ENCODE results near the gene MGP.

Gene MGP

DNA sequence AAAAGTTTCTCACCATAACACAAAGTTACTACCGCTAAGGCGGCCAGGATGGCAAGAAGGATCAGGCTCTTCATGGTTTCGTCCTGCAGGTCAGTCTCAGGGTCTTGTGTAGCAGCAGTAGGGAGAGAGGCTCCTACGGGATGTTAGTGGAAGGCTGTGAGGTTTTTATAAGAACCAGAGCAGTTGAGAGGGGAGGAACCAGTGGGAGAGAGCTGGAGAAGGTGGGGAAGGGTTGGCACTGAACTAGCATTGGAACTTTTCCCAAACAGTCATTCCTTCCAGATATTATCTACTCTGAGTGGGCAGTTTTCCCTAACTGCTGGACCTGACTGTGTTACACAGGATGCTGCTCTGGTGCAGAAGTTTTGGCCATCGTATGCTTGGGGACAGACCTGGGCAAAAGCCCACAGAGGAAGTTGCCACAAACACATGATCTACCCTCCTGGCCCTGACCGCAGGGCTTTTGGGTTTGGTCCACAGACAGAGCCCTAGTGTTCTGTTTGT lies at the start of gene MGP:
MGP (minus strand) TSS at position 137 of the 504 bp plus-strand sequence; CDS start at position 74, 63 bp downstream.
- H3K4me3 ChIP-seq (ENCODE audit: low read length), result no peak within 1 kb of the TSS

GRCh38 chr12:14935031-14935430 lies 49.4 kb upstream of the MGP start:
- TF ChIP-seq ZNF274 (IDR thresholded peaks at IDR 0.05; ENCODE audit: low read depth, low read length), result no peak

More for the DNA sequence above, at the start of gene MGP:
- TF ChIP-seq ZNF274 (IDR thresholded peaks at IDR 0.05; ENCODE audit: low read depth, low read length), result no peak

GRCh38 chr12:14934511-14934910 lies 48.9 kb upstream of the MGP start:
- H3K4me3 ChIP-seq (ENCODE audit: low read length), result no peak overlapping the region
- TF ChIP-seq ZNF274 (IDR thresholded peaks at IDR 0.05; ENCODE audit: low read depth, low read length), result no peak

More at GRCh38 chr12:14935031-14935430, 49.4 kb upstream of the MGP start:
- no peak overlapping the region for H3K4me3 ChIP-seq (ENCODE audit: low read length)

DNA sequence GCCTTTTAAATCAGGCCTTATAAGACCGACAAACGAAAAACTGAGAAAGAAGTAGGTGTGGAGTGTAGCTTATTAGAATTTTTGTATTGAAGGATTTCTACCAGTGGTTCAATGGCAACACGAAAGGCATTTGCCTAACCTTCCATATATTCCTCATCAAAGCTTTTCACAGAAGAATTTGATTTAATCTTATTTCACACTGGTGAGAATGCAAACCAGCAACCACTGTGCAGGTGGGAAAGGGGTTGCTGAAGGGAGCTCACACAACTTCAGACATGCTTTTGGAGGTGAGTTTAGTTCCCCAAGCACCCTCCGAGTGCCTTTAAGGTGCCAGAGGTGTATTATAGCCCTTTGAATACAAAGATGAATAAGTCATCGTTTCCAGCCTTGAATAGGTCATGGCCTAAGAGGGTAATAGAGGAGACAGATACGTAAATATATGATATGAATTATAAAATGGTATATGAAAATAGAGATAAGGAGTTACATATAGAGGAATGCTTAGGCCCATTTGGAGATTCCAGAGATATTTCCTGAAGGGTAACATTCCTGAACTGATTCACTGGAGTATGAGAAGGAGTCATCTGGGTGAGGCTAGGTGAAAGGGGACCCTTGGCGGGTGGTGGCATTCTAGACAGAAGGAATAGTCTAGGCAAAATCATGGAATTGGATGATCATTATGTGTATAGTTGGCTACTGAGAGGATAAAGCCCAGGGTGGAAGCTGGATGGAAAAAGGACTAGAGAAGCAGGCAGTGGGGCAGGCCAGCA lies 46.3 kb upstream of the MGP start:
- TF ChIP-seq ZNF274 (IDR thresholded peaks at IDR 0.05; ENCODE audit: low read depth, low read length), result no peak
- no peak overlapping the region for H3K4me3 ChIP-seq (ENCODE audit: low read length)

DNA sequence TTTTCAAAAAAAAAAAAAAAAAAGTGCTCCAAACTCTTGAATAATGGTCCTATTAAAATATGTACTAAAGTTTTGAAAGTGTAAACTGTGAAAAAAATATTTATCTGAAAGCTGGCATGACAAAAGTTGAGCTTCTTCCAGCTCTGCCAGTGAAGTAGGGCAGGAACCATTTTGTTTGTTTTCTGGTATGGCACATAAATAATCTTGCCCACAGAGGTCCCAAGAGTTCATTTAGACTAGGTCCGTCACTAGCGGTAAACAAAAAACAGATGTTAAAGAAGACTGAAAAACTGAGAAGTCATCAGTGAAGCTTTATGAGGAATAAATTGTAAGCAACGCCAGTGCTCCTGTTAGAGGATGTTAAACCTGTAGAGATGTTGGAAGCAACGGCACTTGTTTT lies 45.7 kb upstream of the MGP start:
- no peak overlapping the region for H3K4me3 ChIP-seq (ENCODE audit: low read length)
- no peak for TF ChIP-seq ZNF274 (IDR thresholded peaks at IDR 0.05; ENCODE audit: low read depth, low read length)

DNA sequence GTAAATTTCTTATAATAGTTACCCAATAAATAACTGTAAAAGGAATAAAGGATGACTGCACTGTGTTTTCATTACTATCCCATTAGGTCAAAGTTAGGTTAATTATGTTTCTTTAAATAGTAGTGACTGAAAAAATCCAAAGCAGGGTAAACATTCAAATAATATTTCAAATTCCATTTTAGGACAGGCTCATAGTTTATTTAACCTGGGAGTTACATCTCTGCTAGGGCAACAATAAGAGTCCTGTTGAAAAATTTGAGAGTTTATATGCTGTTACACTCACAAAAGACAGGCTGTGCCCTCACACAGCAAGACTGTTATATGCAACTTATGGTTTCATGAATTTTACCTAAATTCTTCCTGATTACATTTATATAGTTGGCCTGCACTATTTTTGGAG lies 44.6 kb upstream of the MGP start:
- H3K4me3 ChIP-seq (ENCODE audit: low read length), result no peak overlapping the region
- TF ChIP-seq ZNF274 (IDR thresholded peaks at IDR 0.05; ENCODE audit: low read depth, low read length), result no peak

- TF ChIP-seq ZNF274 (IDR thresholded peaks at IDR 0.05; ENCODE audit: low read depth, low read length), result no peak
- H3K4me3 ChIP-seq (ENCODE audit: low read length), result no peak overlapping the region
Observed at GRCh38 chr12:14928931-14929330, 43.3 kb upstream of the MGP start.

DNA sequence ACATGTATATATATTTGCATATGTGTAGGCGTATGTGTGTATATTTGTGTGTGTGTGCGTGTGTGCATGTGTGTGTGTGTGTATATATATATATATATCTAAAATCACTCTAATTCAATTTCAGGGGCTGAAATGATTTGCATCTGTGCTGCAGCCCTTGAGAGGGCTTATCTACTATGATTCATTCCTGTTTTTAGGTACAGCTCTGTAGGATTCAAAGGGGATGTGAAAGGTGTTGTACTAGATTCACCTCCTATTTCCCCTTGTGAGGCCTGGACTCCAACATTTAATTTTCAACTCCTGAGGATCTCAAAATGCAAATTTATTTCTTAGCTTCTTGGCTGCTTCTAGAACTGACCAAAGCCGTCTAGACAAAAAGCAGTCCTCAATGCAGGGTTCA lies 41.6 kb upstream of the MGP start:
- no peak for TF ChIP-seq ZNF274 (IDR thresholded peaks at IDR 0.05; ENCODE audit: low read depth, low read length)
- H3K4me3 ChIP-seq (ENCODE audit: low read length), result no peak overlapping the region

- no peak for TF ChIP-seq ZNF274 (IDR thresholded peaks at IDR 0.05; ENCODE audit: low read depth, low read length)
- H3K4me3 ChIP-seq (ENCODE audit: low read length), result no peak overlapping the region
Observed at GRCh38 chr12:14924541-14924940, 38.9 kb upstream of the MGP start.

GRCh38 chr12:14923944-14924343 lies 38.3 kb upstream of the MGP start:
- no peak for TF ChIP-seq ZNF274 (IDR thresholded peaks at IDR 0.05; ENCODE audit: low read depth, low read length)
- no peak overlapping the region for H3K4me3 ChIP-seq (ENCODE audit: low read length)

GRCh38 chr12:14921218-14921617 lies 35.6 kb upstream of the MGP start:
- TF ChIP-seq ZNF274 (IDR thresholded peaks at IDR 0.05; ENCODE audit: low read depth, low read length), result no peak
- H3K4me3 ChIP-seq (ENCODE audit: low read length), result no peak overlapping the region

DNA sequence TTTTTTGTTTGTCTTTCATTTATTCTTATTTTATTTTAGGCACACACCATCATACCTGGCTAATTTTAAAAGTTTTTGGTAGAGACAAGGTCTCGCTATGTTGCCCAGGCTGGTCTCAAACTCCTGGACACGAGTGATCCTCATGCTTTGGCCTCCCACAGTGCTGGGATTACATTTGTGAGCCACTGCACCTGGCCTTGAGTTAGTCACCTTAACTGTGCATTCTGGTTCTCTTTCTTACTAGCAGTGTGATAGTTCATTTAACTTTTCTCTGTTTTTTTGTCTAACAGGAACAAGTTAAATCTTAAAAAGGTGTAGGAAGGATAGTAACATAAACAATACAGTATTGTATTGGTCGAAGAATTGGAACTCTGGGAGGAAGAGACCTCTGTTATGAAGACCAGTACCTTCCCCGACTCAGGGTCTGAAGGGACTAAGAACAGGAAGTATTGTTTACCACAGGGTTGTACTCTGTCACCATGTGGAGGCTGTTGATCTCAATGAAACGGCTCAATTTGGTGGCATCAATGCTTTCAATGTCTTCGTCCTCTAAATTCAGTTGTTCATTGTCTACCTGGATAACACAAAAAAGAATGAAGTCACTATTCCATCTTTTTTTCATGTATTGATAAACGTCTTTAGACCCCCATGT lies 34.9 kb upstream of the MGP start:
- TF ChIP-seq ZNF274 (IDR thresholded peaks at IDR 0.05; ENCODE audit: low read depth, low read length), result no peak

DNA sequence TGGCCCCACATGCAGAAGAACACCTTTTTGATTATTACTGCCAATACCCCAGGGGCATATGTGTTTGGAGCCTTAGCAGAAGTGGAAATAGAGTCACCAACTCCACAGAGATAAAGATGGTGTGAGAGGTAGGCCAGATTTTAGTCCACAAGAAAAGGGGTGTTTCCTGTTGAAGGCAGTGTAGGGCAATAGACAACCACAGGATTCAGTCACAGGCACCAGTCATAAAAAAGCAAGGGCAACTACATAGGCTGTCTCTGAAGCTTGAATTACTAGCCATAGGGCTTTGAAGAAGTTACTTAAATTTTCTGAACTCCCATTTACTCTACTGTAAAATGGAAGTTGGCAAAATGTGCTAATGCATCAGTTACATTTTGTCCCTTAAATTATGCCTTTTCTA lies 33.8 kb upstream of the MGP start:
- no peak overlapping the region for H3K4me3 ChIP-seq (ENCODE audit: low read length)
- no peak for TF ChIP-seq ZNF274 (IDR thresholded peaks at IDR 0.05; ENCODE audit: low read depth, low read length)

More for the DNA sequence above, 34.9 kb upstream of the MGP start:
- no peak overlapping the region for H3K4me3 ChIP-seq (ENCODE audit: low read length)

DNA sequence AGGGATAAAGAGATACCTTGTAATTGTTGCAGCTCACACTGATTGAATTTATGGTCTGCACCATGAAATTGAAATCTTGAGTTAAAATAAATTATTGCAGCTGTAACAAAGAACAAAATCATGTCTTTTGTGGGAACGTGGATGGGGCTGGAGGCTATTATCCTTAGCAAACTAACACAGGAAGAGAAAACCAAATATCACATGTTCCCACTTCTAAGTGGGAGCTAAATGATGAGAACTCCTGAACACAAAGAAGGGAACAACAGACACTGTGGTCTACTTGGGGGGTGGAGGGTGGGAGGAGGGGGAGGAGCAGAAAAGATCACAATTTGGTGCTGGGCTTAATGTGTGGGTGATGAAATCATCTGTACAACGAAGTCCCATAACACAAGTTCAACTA lies 30.1 kb upstream of the MGP start:
- no peak overlapping the region for H3K4me3 ChIP-seq (ENCODE audit: low read length)

DNA sequence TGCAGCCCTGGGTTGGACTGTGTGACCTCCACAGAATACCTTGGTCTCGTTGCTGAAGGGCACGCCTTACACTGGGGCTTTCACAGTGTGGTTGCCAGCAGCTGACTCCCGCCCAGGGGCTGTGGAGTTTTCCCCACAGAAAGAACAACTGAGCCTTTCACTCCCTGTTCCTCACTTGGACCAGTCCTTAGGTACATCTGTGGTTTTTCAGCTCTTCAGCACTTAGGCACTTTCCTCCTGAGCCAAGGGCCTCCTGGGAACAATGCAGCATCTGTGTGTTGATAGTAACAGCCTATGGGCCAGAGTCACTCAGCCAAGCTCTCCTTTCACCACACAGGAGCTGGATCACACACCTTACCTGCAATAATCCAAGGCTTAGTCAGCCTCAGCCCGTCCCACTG lies 27.7 kb upstream of the MGP start:
- H3K4me3 ChIP-seq (ENCODE audit: low read length), result no peak overlapping the region
- TF ChIP-seq ZNF274 (IDR thresholded peaks at IDR 0.05; ENCODE audit: low read depth, low read length), result no peak

More for the DNA sequence above, 30.1 kb upstream of the MGP start:
- TF ChIP-seq ZNF274 (IDR thresholded peaks at IDR 0.05; ENCODE audit: low read depth, low read length), result no peak

Measured in GM08714 (cell line).